Thoracic aorta (tissue), 2 donors: ENCODE results near the gene MYL7. TPM values are rescaled to one million over a fixed set of nuclear protein-coding genes. Genes with fewer than 3 reads are reported as not detected.

Source experiments
- ATAC-seq: fragments of 150-250 bp; one replicate; pipeline ENCODE4 v1.8.0; 2017; ENCODE audit warnings: low read depth; ENCODE audit not compliant: insufficient number of reproducible peaks, low FRiP score
- DNase-seq: peaks from one replicate; pipeline ENCODE4 v3.0.0-alpha.2; 2020; ENCODE audit warnings: low spot score
- H3K27ac ChIP-seq, 2 donors: fragments of 200-600 bp; sonication (generic); 1 replicate in 1 of 2; 2 replicates in 1 of 2; pipeline ENCODE4 v1.5.1; 2016; ENCODE audit warnings: mild to moderate bottlenecking in 2 of 2, moderate library complexity in 2 of 2
- H3K27me3 ChIP-seq: fragments of 200-600 bp; sonication (generic); replicated peaks from 2 replicates; pipeline ENCODE4 v1.6.0; 2016; ENCODE audit warnings: mild to moderate bottlenecking; ENCODE audit not compliant: insufficient read depth
- H3K36me3 ChIP-seq: fragments of 200-600 bp; sonication (generic); one replicate; pipeline ENCODE4 v1.5.1; 2016
- H3K4me1 ChIP-seq, 2 donors: fragments of 200-600 bp; sonication (generic); 1 replicate in 1 of 2; 2 replicates in 1 of 2; pipeline versions ENCODE4 v1.5.1 to v1.6.0; 2016; ENCODE audit warnings: low read depth in 2 of 2, mild to moderate bottlenecking in 1 of 2; ENCODE audit not compliant: control insufficient read depth in 1 of 2
- H3K4me3 ChIP-seq: fragments of 200-600 bp; sonication (generic); 2 replicates; pipeline ENCODE4 v1.5.1; 2016; ENCODE audit warnings: mild to moderate bottlenecking
- H3K9me3 ChIP-seq: fragments of 200-600 bp; sonication (generic); 2 replicates; pipeline ENCODE4 v1.5.1; 2016
- total RNA-seq, 2 donors: library from RNA; depleted of rRNA; stranded (reverse); fragments of >200 nt; gene quantifications; one replicate each; pipeline versions ENCODE4 v1.1.0 to v1.2.3, GENCODE V29; 2016
- TF ChIP-seq, protein P1 (sequence below): fragments of 200-600 bp; sonication (generic); IDR thresholded peaks from one replicate; pipeline ENCODE4 v1.5.1; 2019; ENCODE audit warnings: antibody characterized with exemption

Gene MYL7
- total RNA-seq, 2 donors from 2014 or later: not detected

GRCh38 chr7:44152971-44153947, 12.1 kb upstream of the MYL7 start:
- DNase-seq: no peak
- no peaks in the 10 kb centered on the region for H3K9me3 ChIP-seq
- H3K27ac ChIP-seq: no peak overlapping the region
- no peaks in the 10 kb centered on the region for H3K36me3 ChIP-seq
- no peak overlapping the region for H3K4me3 ChIP-seq
- H3K27me3 ChIP-seq: no peaks in the 10 kb centered on the region
- ATAC-seq: no peak
- no peaks in the 10 kb centered on the region for H3K4me1 ChIP-seq
- TF ChIP-seq, protein P1, sequence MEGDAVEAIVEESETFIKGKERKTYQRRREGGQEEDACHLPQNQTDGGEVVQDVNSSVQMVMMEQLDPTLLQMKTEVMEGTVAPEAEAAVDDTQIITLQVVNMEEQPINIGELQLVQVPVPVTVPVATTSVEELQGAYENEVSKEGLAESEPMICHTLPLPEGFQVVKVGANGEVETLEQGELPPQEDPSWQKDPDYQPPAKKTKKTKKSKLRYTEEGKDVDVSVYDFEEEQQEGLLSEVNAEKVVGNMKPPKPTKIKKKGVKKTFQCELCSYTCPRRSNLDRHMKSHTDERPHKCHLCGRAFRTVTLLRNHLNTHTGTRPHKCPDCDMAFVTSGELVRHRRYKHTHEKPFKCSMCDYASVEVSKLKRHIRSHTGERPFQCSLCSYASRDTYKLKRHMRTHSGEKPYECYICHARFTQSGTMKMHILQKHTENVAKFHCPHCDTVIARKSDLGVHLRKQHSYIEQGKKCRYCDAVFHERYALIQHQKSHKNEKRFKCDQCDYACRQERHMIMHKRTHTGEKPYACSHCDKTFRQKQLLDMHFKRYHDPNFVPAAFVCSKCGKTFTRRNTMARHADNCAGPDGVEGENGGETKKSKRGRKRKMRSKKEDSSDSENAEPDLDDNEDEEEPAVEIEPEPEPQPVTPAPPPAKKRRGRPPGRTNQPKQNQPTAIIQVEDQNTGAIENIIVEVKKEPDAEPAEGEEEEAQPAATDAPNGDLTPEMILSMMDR: no peak

DNA sequence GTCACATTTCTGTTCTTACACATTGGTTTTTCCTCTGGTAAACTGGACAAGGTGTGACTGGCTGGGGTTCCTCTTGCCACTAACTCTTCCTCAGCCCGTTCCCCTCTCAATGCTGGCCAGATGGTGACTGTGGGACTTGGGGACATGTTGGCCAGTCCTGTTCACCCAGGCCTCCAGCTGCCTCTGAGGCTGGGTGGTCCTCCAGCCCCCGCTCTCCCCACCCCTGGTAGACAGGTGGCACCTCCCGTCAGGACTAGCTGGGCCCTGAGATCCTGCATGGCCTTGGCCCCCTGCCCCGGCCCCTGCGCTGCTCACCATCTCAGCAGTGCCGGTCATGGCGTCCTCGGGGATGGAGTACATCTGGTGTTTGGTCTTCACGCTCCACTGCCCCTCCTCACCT, 10.8 kb upstream of the MYL7 start:
- H3K9me3 ChIP-seq: no peaks in the 10 kb centered on the region

GRCh38 chr7:44150966-44151941, 10.1 kb upstream of the MYL7 start:
- no peaks in the 10 kb centered on the region for H3K36me3 ChIP-seq
- TF ChIP-seq, protein P1: no peak
- no peak for ATAC-seq
- no peak for DNase-seq
- no peak overlapping the region for H3K4me3 ChIP-seq
- H3K27me3 ChIP-seq: no peaks in the 10 kb centered on the region
- no peak overlapping the region for H3K27ac ChIP-seq
- no peaks in the 10 kb centered on the region for H3K9me3 ChIP-seq
- H3K4me1 ChIP-seq: peaks cover 0 to 4% of the 10 kb centered on the region in 2 donors

More for the DNA sequence above, 10.8 kb upstream of the MYL7 start:
- no peak overlapping the region for H3K4me3 ChIP-seq
- DNase-seq (no peak), ATAC-seq (no peak)
- no peaks in the 10 kb centered on the region for H3K27me3 ChIP-seq
- no peaks in the 10 kb centered on the region for H3K4me1 ChIP-seq
- H3K36me3 ChIP-seq: no peaks in the 10 kb centered on the region
- H3K27ac ChIP-seq: no peak overlapping the region
- TF ChIP-seq, protein P1: no peak

GRCh38 chr7:44150466-44150832, 9.3 kb upstream of the MYL7 start:
- TF ChIP-seq, protein P1: no peak
- no peaks in the 10 kb centered on the region for H3K9me3 ChIP-seq
- no peak overlapping the region for H3K4me3 ChIP-seq
- DNase-seq (no peak), ATAC-seq (no peak)
- H3K27ac ChIP-seq: no peak overlapping the region
- H3K27me3 ChIP-seq: no peaks in the 10 kb centered on the region
- H3K36me3 ChIP-seq: no peaks in the 10 kb centered on the region
- H3K4me1 ChIP-seq: peaks cover 2 to 8% of the 10 kb centered on the region in 2 donors
